ENCODE results near the gene OMP. TPM values are rescaled to one million over a fixed set of nuclear protein-coding genes. Genes with fewer than 3 reads are reported as not detected.

The OMP gene
- total RNA-seq, 1 donor from 2014 or later, result 1.3 TPM

DNA sequence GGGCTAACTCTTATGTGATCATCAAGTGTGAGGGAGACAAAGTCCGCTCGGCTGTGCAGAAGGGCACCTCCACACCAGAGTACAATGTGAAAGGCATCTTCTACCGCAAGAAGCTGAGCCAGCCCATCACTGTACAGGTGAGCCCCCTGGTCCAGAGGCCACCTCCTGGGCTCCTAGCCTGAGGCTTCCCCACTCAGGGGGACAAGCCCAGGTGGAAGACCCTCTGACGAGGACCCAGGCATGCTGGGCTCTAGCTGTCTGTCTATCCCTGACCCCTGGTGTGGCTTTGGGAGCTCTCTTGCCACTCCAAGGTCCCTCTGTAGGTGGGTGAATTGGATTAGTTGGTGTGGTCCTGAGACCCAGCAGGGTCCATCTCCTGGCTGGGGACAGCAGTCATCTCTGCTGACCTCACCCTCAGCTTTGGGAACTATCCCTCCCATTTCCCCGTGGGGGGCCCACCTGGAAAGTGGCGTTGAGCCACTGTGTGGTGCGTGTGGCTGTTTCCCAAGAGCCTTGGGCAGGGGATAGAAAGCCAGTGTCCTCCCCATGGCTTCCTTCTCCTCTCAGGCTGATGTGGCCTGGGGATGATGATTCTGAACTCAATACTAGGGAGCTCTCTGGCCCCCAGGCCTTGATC is 20.1 kb downstream of the OMP start:
- Mint-ChIP-seq H3K36me3 (ENCODE audit: low read depth, unreplicated experiment) (peaks cover 21% of the 10 kb centered on the region), H3K27me3 (ENCODE audit: low read depth, unreplicated experiment) (peaks cover 8% of the 10 kb centered on the region), H3K27ac (ENCODE audit: unreplicated experiment) (no peak overlapping the region), H3K9me3 (ENCODE audit: unreplicated experiment) (no peaks in the 10 kb centered on the region), H3K4me1 (ENCODE audit: low read depth, unreplicated experiment) (no peaks in the 10 kb centered on the region), H3K4me3 (ENCODE audit: unreplicated experiment) (no peak overlapping the region)
- Histone ChIP-seq H3K4me3 (ENCODE audit: insufficient read depth, low read depth, low read length) (no peak overlapping the region), H3K27me3 (ENCODE audit: insufficient read depth, low read length) (no peaks in the 10 kb centered on the region), H3K9ac (ENCODE audit: low read length) (no peak overlapping the region), H3K27ac (ENCODE audit: low read depth, low read length) (no peak overlapping the region), H3K9me3 (ENCODE audit: insufficient read depth, low read depth, low read length) (no peaks in the 10 kb centered on the region), H3K79me2 (ENCODE audit: insufficient read depth, low read length) (no peaks in the 10 kb centered on the region), H3K36me3 (ENCODE audit: insufficient read depth, low read length) (no peaks in the 10 kb centered on the region), H3K4me1 (ENCODE audit: insufficient read depth, low read length) (peaks cover 11% of the 10 kb centered on the region), H3K4me2 (ENCODE audit: low read length) (no peak overlapping the region), H2AFZ (ENCODE audit: low read depth, low read length) (no peak overlapping the region), H4K20me1 (ENCODE audit: insufficient read depth, low read length) (no peaks in the 10 kb centered on the region)
- FAIRE-seq (no peak), DNase-seq (ENCODE audit: low read depth) (no peak)
- TF ChIP-seq, protein P1, sequence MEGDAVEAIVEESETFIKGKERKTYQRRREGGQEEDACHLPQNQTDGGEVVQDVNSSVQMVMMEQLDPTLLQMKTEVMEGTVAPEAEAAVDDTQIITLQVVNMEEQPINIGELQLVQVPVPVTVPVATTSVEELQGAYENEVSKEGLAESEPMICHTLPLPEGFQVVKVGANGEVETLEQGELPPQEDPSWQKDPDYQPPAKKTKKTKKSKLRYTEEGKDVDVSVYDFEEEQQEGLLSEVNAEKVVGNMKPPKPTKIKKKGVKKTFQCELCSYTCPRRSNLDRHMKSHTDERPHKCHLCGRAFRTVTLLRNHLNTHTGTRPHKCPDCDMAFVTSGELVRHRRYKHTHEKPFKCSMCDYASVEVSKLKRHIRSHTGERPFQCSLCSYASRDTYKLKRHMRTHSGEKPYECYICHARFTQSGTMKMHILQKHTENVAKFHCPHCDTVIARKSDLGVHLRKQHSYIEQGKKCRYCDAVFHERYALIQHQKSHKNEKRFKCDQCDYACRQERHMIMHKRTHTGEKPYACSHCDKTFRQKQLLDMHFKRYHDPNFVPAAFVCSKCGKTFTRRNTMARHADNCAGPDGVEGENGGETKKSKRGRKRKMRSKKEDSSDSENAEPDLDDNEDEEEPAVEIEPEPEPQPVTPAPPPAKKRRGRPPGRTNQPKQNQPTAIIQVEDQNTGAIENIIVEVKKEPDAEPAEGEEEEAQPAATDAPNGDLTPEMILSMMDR (IDR thresholded peaks at IDR 0.05; ENCODE audit: insufficient read depth, low read depth, low read length), result no peak
- TF ChIP-seq EZH2 (IDR thresholded peaks at IDR 0.05; ENCODE audit: insufficient read depth, low read length), result no peak

DNA sequence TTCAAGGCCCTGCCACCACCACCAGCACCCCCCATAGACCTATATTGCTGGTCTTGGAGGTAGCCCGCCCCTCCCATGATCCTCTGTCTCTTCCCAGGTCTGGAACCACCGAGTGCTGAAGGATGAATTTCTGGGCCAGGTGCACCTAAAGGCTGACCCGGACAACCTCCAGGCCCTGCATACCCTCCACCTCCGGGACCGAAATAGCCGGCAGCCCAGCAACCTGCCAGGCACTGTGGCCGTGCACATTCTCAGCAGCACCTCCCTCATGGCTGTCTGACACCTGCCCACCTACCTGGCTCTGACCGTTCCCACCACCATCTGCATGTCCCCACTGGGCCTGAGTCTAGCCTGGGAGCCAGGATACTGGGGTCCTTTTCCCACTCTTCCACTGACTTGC is 21.0 kb downstream of the OMP start:
- no peaks in the 10 kb centered on the region for H3K79me2 ChIP-seq (ENCODE audit: insufficient read depth, low read length)
- H3K36me3 ChIP-seq (ENCODE audit: insufficient read depth, low read length), result no peaks in the 10 kb centered on the region
- H3K27ac ChIP-seq (ENCODE audit: low read depth, low read length), result no peak overlapping the region
- no peak overlapping the region for H3K9ac ChIP-seq (ENCODE audit: low read length)
- peaks cover 14% of the 10 kb centered on the region for H3K4me1 ChIP-seq (ENCODE audit: insufficient read depth, low read length)
- FAIRE-seq (no peak), DNase-seq (ENCODE audit: low read depth) (no peak)
- no peak overlapping the region for H3K4me3 ChIP-seq (ENCODE audit: insufficient read depth, low read depth, low read length)
- no peaks in the 10 kb centered on the region for H3K9me3 Mint-ChIP-seq (ENCODE audit: unreplicated experiment)
- H4K20me1 ChIP-seq (ENCODE audit: insufficient read depth, low read length), result no peaks in the 10 kb centered on the region
- no peak overlapping the region for H3K4me3 Mint-ChIP-seq (ENCODE audit: unreplicated experiment)
- peaks cover 18% of the 10 kb centered on the region for H3K36me3 Mint-ChIP-seq (ENCODE audit: low read depth, unreplicated experiment)
- no peaks in the 10 kb centered on the region for H3K9me3 ChIP-seq (ENCODE audit: insufficient read depth, low read depth, low read length)
- H3K27me3 Mint-ChIP-seq (ENCODE audit: low read depth, unreplicated experiment), result peaks cover 11% of the 10 kb centered on the region
- no peaks in the 10 kb centered on the region for H3K27me3 ChIP-seq (ENCODE audit: insufficient read depth, low read length)
- no peaks in the 10 kb centered on the region for H3K4me1 Mint-ChIP-seq (ENCODE audit: low read depth, unreplicated experiment)
- no peak overlapping the region for H3K4me2 ChIP-seq (ENCODE audit: low read length)
- TF ChIP-seq, protein P1 (IDR thresholded peaks at IDR 0.05; ENCODE audit: insufficient read depth, low read depth, low read length), result no peak
- TF ChIP-seq EZH2 (IDR thresholded peaks at IDR 0.05; ENCODE audit: insufficient read depth, low read length), result no peak
- no peak overlapping the region for H3K27ac Mint-ChIP-seq (ENCODE audit: unreplicated experiment)
- H2AFZ ChIP-seq (ENCODE audit: low read depth, low read length), result no peak overlapping the region

DNA sequence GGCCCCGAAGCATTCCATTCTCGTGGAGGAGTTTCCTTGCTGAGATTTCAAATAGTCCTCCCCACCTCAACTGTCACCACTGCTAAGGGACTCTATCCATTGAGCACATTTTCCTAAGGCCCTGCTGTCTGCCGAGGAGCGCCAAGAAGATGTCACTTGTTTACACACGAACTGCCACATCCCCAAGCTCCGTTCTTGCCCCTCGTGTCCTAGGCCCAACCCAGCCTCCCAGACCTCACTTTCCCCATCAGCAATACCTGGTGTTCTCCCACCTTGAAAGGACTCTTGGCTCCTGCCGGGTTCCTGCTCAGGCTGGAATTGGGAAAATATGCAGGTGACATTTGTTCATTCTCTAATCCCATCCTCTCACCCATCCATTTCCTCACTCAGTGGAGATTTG is 21.4 kb downstream of the OMP start:
- Histone ChIP-seq H3K4me1 (ENCODE audit: insufficient read depth, low read length) (peaks cover 14% of the 10 kb centered on the region), H3K9ac (ENCODE audit: low read length) (no peak overlapping the region), H4K20me1 (ENCODE audit: insufficient read depth, low read length) (no peaks in the 10 kb centered on the region), H2AFZ (ENCODE audit: low read depth, low read length) (no peak overlapping the region), H3K36me3 (ENCODE audit: insufficient read depth, low read length) (no peaks in the 10 kb centered on the region), H3K27ac (ENCODE audit: low read depth, low read length) (no peak overlapping the region), H3K27me3 (ENCODE audit: insufficient read depth, low read length) (no peaks in the 10 kb centered on the region), H3K79me2 (ENCODE audit: insufficient read depth, low read length) (no peaks in the 10 kb centered on the region), H3K9me3 (ENCODE audit: insufficient read depth, low read depth, low read length) (no peaks in the 10 kb centered on the region), H3K4me2 (ENCODE audit: low read length) (no peak overlapping the region), H3K4me3 (ENCODE audit: insufficient read depth, low read depth, low read length) (no peak overlapping the region)
- Mint-ChIP-seq H3K27ac (ENCODE audit: unreplicated experiment) (no peak overlapping the region), H3K4me1 (ENCODE audit: low read depth, unreplicated experiment) (no peaks in the 10 kb centered on the region), H3K9me3 (ENCODE audit: unreplicated experiment) (no peaks in the 10 kb centered on the region), H3K27me3 (ENCODE audit: low read depth, unreplicated experiment) (peaks cover 15% of the 10 kb centered on the region), H3K4me3 (ENCODE audit: unreplicated experiment) (no peak overlapping the region), H3K36me3 (ENCODE audit: low read depth, unreplicated experiment) (peaks cover 14% of the 10 kb centered on the region)
- TF ChIP-seq EZH2 (IDR thresholded peaks at IDR 0.05; ENCODE audit: insufficient read depth, low read length), result no peak
- TF ChIP-seq, protein P1 (IDR thresholded peaks at IDR 0.05; ENCODE audit: insufficient read depth, low read depth, low read length), result no peak
- DNase-seq (ENCODE audit: low read depth) (no peak), FAIRE-seq (no peak)

Measured in astrocyte (in vitro differentiated cells and primary cell).